Esophagus squamous epithelium (tissue), 5 donors: Measurements from ENCODE around the gene EMX2. TPM values are rescaled to one million over a fixed set of nuclear protein-coding genes. Genes with fewer than 3 reads are reported as not detected.
A peak's percentile ranks its signal among the peaks of the same experiment; 100 is the strongest.

ENCODE experiments used
- DNase-seq: peaks from one replicate; lab custom pipeline; 2025; lab: John Stamatoyannopoulos, UW
- H3K27ac ChIP-seq, 4 donors: fragments of 200-600 bp; sonication (generic); one replicate each; pipeline ENCODE4 v1.5.1; 2016 to 2019; ENCODE audit warnings: mild to moderate bottlenecking in 1 of 4
- H3K27me3 ChIP-seq, 4 donors: fragments of 200-600 bp; sonication (generic); 1 replicate in 3 of 4; 2 replicates in 1 of 4; pipeline versions ENCODE4 v1.5.1 to v1.6.0; 2017 to 2021; ENCODE audit warnings: antibody characterized with exemption in 1 of 4
- H3K36me3 ChIP-seq, 3 donors: fragments of 200-600 bp; sonication (generic); one replicate each; pipeline ENCODE4 v1.5.1; 2016 to 2019
- H3K4me1 ChIP-seq, 3 donors: fragments of 200-600 bp; sonication (generic); one replicate each; pipeline ENCODE4 v1.5.1; 2017 to 2019
- H3K4me3 ChIP-seq, 4 donors: fragments of 200-600 bp; sonication (generic); 1 replicate in 3 of 4; 2 replicates in 1 of 4; pipeline ENCODE4 v1.5.1; 2016 to 2019; ENCODE audit warnings: mild to moderate bottlenecking in 2 of 4, moderate library complexity in 1 of 4
- H3K9me3 ChIP-seq, 3 donors: fragments of 200-600 bp; sonication (generic); one replicate each; pipeline ENCODE4 v1.5.1; 2016 to 2019
- POLR2A ChIP-seq, 4 donors: fragments of 450-650 bp; IDR thresholded peaks; one replicate each; pipeline ENCODE4 v1.6.1; 2017; ENCODE audit warnings: antibody characterized with exemption in 4 of 4, mild to moderate bottlenecking in 4 of 4, moderate library complexity in 3 of 4
- WGBS, 2 donors: methylation state at CpG; one replicate each; pipeline ENCODE4 v1.1.5; 2018; 5-methylcytosine and 5-hydroxymethylcytosine counted together
- intact Hi-C: fragments of 100-400 bp; cut with DNase I; formaldehyde crosslinking; loops from one replicate; pipeline ENCODE4 v1.15.0; 2022
- total RNA-seq, 4 donors: library from RNA; depleted of rRNA; stranded (reverse); fragments of >200 nt; gene quantifications; one replicate each; pipeline ENCODE4 v1.1.0, GENCODE V29; 2016
- TF ChIP-seq, protein P1 (sequence below), 6 experiments: fragments of 450-650 bp in 4 of 6; fragments of 200-600 bp in 2 of 6; sonication (generic) in 2 of 6; IDR thresholded peaks; one replicate each; pipeline ENCODE4 v1.5.1; 2016 to 2019; ENCODE audit warnings: antibody characterized with exemption in 6 of 6, mild to moderate bottlenecking in 4 of 6, moderate library complexity in 4 of 6
- donor health status: DM: yes; HTN: yes; CAD: no.

EMX2 gene
- total RNA-seq, 4 donors from 2014 or later: 0.19 TPM; not detected in 3

DNA sequence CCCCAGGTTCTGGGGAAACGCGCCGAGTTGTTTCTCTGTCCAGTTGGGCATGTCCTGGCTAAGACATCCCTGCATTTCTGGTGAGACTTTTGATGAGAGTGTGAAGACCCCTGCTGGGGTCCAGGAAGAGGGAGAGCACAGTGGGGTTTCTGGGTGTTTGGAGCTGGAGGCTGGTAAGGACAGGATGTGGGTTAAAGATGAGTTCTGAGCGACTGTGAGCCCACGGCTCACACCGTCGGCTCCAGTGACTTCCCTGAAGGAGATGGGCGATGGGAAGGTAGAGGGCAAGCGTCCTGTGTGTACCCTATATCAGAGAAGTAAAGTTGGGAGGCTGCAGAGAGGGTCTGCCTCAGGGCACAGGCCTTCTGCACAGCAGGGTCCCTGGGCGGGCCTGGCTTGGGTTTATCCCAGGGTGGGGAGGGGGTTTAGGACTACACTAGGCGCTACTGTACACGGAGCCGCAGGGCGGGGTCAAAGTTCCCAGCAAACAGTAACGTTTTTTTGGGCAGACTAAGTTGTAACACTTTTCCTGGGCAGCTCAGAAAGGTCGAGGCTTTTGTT lies 3.6 kb downstream of the EMX2 start:
- no peaks in the 10 kb centered on the region for H3K36me3 ChIP-seq
- intact Hi-C loops: no loop called here
- TF ChIP-seq POLR2A (IDR thresholded peaks at IDR 0.05): no peak
- TF ChIP-seq, protein P1, sequence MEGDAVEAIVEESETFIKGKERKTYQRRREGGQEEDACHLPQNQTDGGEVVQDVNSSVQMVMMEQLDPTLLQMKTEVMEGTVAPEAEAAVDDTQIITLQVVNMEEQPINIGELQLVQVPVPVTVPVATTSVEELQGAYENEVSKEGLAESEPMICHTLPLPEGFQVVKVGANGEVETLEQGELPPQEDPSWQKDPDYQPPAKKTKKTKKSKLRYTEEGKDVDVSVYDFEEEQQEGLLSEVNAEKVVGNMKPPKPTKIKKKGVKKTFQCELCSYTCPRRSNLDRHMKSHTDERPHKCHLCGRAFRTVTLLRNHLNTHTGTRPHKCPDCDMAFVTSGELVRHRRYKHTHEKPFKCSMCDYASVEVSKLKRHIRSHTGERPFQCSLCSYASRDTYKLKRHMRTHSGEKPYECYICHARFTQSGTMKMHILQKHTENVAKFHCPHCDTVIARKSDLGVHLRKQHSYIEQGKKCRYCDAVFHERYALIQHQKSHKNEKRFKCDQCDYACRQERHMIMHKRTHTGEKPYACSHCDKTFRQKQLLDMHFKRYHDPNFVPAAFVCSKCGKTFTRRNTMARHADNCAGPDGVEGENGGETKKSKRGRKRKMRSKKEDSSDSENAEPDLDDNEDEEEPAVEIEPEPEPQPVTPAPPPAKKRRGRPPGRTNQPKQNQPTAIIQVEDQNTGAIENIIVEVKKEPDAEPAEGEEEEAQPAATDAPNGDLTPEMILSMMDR (IDR thresholded peaks at IDR 0.05): no peak
- H3K4me3 ChIP-seq: peak overlapping the region in 2 of 4 donors; percentile 45 to 62
- H3K27ac ChIP-seq: peak overlapping the region in 1 of 4 donors; percentile 21
- DNase-seq: no peak
- H3K27me3 ChIP-seq: peaks cover 45 to 100% (median 77%) of the 10 kb centered on the region in 4 donors
- H3K4me1 ChIP-seq: peaks cover 33 to 71% (median 40%) of the 10 kb centered on the region in 3 donors
- 0 to 27% methylated on average over 7 to 14 of the region's 16 CpGs for WGBS, 2 donors
- no peaks in the 10 kb centered on the region for H3K9me3 ChIP-seq

DNA sequence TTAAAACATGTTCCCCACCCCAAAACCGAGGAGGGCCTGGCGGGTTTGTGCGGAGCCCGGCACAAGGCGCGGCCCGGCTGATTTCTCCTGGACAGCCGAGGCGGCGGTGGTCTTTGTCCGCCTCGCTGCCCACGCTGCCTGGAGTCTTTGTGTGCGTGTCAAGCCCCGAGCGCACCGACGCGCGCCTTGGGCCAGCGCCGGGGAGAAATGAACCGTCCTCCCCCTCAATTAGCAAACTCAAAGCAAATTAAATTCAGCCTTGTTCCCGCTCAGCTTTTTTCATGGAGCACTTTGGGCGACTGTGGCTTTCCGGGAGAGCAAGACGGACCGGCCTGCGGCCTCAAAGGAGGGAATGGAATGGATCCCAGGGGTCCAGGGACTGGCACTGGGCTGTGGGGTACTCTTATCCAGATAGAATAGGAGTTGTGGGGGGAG lies 4.1 kb downstream of the EMX2 start:
- Histone ChIP-seq H3K9me3 (no peaks in the 10 kb centered on the region), H3K4me1 (peaks cover 33 to 72% (median 40%) of the 10 kb centered on the region in 3 donors), H3K27ac (no peak overlapping the region), H3K36me3 (no peaks in the 10 kb centered on the region), H3K27me3 (peaks cover 43 to 100% (median 75%) of the 10 kb centered on the region in 4 donors), H3K4me3 (no peak overlapping the region)
- DNase-seq: no peak
- TF ChIP-seq, protein P1 (IDR thresholded peaks at IDR 0.05): no peak
- TF ChIP-seq POLR2A (IDR thresholded peaks at IDR 0.05): no peak
- intact Hi-C loops: no loop called here
- 20 to 31% methylated on average over 1 to 14 of the region's 29 CpGs for WGBS, 2 donors

DNA sequence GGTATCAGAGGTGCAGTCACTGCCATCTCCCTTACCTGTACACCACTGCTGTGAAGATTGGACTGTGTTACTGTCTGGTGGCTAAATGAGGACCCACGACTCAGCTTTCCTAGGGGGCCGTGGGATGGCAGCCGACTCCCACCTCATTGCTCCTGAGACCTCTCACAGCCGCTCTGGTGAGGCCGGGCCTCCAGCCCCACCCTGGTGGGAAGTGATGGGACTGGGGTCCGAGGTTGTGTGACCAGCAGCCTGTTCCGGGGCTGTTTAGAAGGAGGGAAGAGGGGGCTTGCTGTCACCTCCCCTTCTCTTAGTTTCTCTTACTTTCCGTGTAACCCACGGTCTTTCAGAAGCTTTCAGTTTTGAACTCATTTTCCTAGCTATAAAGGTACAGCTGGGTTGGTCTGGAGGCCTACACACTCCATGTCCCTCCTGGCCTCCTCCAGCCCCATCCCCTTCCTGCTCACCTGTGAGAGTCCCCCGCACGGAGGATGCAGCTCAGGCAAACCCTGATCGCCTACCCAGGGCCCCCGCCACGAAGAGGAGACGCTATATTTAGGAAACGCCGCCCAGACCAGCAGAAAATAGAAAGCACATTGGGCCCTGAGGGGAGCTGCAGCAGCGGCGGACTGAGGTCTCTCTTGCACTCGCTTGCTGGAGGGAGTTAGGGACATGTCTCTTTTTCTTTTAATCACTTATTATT lies 4.6 kb downstream of the EMX2 start:
- peaks cover 27 to 72% (median 38%) of the 10 kb centered on the region in 3 donors for H3K4me1 ChIP-seq
- no peaks in the 10 kb centered on the region for H3K9me3 ChIP-seq
- no peaks in the 10 kb centered on the region for H3K36me3 ChIP-seq
- no peak overlapping the region for H3K27ac ChIP-seq
- H3K27me3 ChIP-seq: peaks cover 48 to 100% (median 75%) of the 10 kb centered on the region in 4 donors
- intact Hi-C loops: no loop called here
- no peak overlapping the region for H3K4me3 ChIP-seq
- no peak for DNase-seq
- WGBS, 2 donors: 28 to 31% methylated on average over 14 to 16 of the region's 20 CpGs
- TF ChIP-seq, protein P1 (IDR thresholded peaks at IDR 0.05): no peak
- no peak for TF ChIP-seq POLR2A (IDR thresholded peaks at IDR 0.05)

- H3K27ac ChIP-seq: no peak overlapping the region
- peaks cover 23 to 72% (median 33%) of the 10 kb centered on the region in 3 donors for H3K4me1 ChIP-seq
- peaks cover 46 to 100% (median 74%) of the 10 kb centered on the region in 4 donors for H3K27me3 ChIP-seq
- DNase-seq: no peak
- intact Hi-C loops: no loop called here
- no peak overlapping the region for H3K4me3 ChIP-seq
- H3K36me3 ChIP-seq: no peaks in the 10 kb centered on the region
- WGBS, 2 donors: 8 to 18% methylated on average over 27 to 28 of the region's 32 CpGs
- TF ChIP-seq, protein P1 (IDR thresholded peaks at IDR 0.05): no peak
- no peak for TF ChIP-seq POLR2A (IDR thresholded peaks at IDR 0.05)
- no peaks in the 10 kb centered on the region for H3K9me3 ChIP-seq
These were observed 5.4 kb downstream of the EMX2 start for GRCh38 chr10:117547716-117548668.
